GM19351 (cell line): ENCODE results near the gene ACTBL2.
A peak's percentile ranks its signal among the peaks of the same experiment; 100 is the strongest.
"Not testable (repeated sequence)": the region's sequence is repeated elsewhere in the genome, so short reads cannot be mapped to it uniquely, and the experiment has no call there.

ENCODE experiments used
- ATAC-seq: cut with Tn5 transposase; IDR thresholded peaks from one replicate; pipeline ENCODE4 v1.9.1; 2021; ENCODE audit warnings: mild to moderate bottlenecking, moderate library complexity; ENCODE audit not compliant: unreplicated experiment

Gene ACTBL2

DNA sequence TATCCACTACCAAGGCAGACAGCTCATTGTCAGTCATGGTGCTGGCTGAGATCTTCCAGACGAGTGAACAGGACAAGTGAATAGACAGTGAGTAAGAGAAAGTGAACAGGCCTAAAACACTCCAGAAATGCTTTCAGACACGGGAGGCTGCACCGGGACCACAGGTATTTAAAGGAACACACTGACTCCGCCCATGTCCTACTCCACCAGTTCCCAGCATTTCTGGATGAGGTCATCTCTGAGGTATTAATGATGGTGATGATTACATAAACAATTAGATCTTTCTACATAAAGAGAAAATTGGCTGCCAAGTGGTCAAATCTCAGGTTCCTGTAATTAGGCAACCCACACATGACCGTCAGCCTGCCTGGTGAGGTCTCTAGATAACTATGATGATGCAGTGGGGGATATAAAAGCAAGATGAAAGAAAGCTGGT, at the start of gene ACTBL2:
Gene ACTBL2 (minus strand): TSS at position 141 of the 436 bp plus-strand sequence. CDS start 104 bp downstream, at position 37.
- ATAC-seq = no peak

DNA sequence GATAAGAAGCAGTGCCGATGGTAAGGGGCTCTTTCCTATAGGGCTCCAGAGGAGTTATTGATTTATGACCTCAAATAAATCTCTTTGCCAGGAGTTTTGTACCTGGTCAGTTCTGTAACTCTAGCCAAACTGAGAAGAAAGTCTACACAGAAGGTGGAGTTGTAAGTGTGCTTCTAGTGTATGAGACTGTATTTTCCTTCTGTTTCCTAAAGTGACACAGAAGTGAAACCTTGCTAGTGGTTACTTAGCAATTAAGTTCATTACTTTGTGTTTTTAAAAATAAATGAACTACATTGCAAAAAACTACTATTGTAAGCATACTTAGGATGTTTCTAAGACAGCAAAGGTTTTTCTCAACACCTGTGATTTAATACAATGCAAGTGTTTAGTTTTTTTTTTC, 48.7 kb upstream of the ACTBL2 start:
- ATAC-seq = peak; percentile 61

- ATAC-seq = peak; percentile 76
Measured at GRCh38 chr5:57529864-57530263, 47.3 kb upstream of the ACTBL2 start.

GRCh38 chr5:57527870-57528269, 45.3 kb upstream of the ACTBL2 start:
- ATAC-seq = no peak

DNA sequence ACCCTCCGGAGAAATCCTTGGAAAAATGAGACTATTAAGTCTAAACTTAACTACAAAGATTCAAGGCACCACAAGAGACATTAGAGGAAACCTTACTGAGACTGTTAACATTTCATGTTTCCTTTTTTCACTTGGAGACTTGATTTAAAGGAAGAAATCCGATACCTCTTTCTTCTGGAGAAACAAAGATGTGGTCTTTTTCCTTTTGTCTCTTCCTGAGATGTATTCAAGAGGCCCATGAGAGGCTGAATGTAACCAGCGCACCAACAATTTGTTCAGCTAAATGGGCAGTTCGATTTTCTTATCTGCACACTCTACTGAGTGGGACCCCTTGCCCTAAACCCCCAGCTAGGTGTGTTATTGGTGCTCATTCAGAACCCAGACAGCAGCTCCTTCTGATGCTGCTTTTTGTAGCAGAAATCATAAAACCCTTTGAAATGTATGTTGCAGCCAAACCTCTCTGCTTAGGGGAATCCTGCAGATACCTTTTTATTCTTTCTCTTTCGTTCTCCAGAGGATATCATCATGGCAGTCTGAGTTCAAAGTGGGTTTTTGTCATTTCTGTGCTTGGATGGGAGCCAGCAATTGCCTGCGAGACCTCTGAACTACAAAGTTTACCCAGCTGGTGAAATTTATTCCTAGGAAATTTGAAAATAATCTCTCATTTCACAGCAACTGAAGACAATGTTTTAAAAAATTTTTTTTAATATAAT, 41.9 kb upstream of the ACTBL2 start:
- ATAC-seq = no peak

GRCh38 chr5:57522477-57522876, 39.9 kb upstream of the ACTBL2 start:
- not testable (repeated sequence) for ATAC-seq

- ATAC-seq = not testable (repeated sequence)
Measured at GRCh38 chr5:57518415-57518814, 35.8 kb upstream of the ACTBL2 start.

DNA sequence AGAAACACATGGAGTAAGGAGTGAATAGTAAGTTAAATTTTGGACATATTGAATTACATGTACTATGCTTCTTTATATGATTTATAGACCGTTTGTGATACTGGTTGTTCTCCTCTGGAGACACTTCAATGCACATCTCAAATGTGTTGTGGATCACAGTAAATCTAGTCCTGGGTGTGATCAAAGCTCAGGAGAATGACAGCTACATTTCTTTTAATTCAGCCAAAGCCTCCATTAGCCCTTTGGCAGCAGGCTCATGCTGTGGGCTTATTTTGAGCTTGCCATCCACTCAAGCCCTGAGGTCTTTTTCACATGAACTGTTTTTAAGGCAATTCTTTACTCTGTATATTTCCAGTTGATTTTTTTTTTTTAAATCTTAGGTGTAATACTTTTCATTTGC, 34.6 kb upstream of the ACTBL2 start:
- no peak for ATAC-seq

- ATAC-seq = no peak
Measured at GRCh38 chr5:57513785-57514184, 31.2 kb upstream of the ACTBL2 start.

DNA sequence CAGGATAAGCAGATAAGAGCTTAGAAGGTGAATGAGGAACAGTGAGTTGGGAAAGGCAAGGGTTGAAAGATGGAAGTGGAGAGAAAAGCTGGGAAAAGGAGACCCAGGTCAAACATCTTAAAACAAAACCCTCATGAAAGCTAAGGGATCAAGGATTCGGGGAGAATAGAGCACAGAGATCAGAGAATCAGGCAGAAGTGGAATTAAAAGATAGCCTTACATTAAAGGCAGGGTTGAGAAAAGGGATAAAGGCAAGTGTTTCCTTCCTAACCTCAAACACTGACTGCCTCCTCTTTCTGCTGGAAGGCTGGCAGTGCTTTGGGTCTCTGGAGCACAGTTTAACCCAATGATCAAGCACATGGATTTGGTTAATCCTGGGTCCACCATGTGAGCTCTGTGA, 28.7 kb upstream of the ACTBL2 start:
- no peak for ATAC-seq

- no peak for ATAC-seq
Measured at GRCh38 chr5:57509501-57510260, 27.1 kb upstream of the ACTBL2 start.

GRCh38 chr5:57508211-57508610, 25.6 kb upstream of the ACTBL2 start:
- ATAC-seq = no peak

DNA sequence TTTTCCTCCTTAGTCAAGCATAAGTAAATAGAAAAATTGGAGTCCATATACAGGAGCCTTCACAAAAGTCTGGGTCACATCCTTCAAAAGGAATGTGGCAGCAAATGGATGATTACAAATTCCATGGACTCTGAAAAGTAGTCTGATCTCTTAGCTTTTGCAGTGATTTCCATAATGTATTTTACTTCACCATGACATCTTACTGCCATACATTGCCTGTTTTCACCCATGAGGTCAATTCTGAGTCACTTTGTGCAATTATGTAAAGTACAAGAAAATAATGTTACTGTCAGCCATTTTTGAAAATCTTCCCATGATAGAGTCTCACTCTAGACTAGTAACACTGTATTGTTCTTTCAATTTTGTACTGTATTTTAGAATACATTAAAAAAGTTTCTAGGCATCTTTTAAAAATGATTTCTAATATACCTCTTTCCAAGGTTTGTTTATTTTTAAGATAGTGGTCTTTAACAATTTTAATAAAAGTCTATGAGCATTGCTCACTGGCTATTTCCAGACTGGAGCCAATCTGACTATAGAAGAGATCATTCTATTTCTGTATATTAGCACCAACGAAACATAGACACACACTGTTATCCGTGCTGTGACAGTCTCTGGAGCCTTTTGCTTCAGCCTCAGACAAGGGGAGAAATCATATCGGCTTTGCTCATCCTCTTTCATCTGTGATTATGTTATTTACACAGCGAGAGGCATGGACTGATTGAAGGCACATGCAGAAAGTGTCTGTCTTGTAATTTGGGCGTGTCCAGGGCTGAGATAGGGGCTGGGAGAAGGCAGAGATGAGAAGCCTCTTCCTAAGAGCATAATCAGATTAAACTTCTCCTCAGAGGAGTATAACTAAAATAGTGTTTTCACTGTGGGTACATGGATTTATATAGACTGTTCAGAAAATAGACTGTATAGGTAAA, 22.9 kb upstream of the ACTBL2 start:
- ATAC-seq = no peak

DNA sequence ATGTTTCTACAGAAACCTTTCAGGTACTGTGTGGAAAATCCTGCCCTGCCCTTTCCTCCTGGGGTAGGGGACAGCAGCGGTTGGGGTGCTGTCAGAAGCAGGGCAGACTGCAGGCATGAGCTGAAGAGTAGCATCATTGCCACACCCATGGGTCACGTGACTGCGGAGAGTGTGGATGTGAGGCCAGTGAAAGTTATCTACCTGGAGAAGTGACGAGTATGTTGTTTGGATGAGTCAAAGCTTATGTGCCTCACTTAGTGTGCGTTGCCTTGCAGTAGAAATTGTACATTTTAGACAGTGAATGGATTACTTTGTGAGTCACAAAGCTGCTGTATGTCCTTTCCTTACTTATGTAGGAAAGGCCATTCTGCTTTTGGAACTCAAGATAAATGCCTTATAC, 21.7 kb upstream of the ACTBL2 start:
- ATAC-seq = no peak

DNA sequence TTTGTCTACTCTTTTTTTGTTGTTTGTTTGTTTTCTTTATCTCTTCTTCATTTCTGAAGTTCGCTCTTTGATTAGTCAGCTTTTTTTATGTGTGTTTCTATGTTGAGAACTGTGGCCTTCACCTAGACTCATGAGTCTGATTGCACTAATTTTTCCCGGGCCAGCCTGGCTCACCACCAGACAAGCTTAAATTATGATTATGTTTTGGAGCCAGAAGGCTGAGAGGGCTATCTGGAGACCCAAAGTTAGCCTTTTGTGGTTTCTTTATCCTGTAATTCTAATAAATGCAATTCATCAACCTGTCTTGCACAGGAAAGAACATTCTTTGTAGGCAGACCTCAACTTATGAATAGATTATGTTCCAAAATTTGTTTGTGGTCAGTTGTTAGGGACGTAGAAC, 20.8 kb upstream of the ACTBL2 start:
- no peak for ATAC-seq

DNA sequence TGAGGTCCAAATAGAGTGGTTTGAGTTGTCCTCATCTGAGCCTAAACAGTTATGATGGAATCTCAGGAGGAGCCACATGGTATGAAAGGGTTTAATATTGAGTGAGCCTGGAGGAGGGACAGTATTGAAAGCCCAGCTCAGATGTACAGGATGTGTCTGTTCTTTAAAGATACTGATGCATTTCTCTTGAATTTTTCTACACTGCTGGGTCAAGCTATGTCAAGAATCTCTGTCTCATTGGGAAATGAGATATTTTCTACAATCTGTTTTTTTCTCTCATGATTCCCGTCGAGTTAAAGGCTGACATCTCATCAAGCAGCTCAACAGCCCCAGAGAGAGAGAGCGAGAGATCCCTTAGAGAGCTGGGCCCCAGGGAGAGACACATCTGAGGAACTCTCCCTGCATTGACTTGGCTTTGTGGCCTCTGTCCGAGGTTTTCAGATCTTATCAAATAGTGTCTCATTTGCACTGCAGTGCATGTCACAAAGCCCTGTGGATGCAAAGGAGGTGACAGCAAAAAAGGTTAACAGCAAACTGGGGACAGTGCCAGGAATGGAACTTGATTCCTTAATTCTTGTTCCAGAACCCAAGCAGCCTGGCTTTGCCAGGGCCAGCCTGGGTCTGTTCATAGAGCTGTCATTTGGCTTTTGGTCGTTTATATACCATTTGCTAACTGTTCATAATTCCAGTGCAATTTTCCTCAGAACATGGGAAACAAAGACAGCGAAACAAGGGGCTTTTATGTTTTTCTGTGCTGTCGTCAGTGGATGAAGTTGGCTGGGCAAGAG, 19.0 kb upstream of the ACTBL2 start:
- ATAC-seq = no peak

DNA sequence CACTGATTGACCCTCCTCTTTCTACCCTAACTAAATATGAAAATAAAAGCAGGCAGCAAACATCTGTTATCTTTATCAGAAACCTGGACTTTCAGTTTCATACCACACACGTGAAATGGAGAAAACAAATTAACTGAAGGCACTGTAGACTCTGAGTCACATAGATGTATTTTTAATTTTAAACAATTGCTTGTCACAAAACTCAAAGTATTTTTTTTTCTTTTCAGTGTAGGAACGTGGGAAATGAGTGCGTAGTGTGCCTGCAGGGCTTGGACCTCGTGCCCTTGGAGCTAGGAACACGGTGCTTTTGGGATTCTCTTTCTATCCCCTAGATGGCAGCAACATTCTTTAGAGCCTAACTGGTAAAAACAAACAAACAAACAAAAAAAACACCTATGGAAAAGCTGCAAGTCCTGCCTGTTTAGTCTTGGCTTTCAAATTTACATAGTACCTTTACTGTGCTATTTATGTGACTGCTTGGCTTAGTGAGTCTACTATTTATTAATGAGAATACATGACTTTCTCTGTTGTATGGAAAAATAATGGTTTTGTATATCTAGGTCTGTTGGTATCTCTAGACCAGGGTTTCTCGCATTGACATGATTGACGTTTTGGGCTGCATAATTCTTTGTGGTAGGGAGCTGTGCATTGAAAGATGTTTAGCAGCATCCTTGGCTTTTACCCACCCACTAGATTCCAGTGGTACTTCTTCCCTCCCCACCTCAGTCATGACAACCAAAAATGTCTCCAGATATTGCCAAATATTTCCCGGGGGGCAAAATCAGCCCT, 16.8 kb upstream of the ACTBL2 start:
- ATAC-seq = peak; percentile 80

DNA sequence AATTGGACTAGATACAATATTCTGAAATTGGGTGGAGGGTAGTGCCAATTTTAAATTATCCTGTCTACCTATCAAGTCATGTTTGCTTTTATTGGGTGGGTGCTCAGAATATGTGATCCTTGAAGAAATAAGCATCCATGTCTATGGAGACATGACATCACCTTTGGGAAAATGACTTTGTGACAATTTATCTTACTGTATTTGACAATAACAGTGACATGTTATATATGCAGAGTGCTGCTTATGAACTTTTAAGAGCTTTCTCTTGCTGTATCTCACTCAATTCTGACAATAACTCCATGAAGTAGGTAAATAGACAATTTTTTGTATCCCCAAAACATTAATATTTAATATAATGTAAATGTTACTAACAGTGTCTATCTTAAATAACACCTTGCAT, 15.1 kb upstream of the ACTBL2 start:
- ATAC-seq = no peak

- ATAC-seq = no peak
Measured at GRCh38 chr5:57495285-57496086, 12.9 kb upstream of the ACTBL2 start.
